ENCODE measurements around the gene PNPLA8.

DNA sequence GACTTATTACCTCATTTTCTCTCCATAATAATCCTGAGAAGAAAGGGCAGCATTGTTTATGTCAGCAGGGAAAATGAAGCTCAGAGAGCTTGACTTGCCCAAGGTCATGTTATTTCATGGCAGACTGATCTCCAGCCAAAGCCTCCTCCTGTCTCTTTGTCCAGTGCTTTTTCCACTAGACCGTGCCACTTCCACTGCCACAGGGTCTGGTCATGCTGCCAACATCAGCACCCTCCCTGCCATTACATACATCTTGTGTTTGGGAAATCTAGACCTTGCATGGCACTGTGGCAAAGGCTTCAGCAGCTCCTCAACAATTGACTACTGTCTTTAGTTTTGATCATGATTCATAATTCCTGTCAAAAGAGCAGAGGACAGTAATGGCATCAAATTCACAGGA, 94.8 kb downstream of the PNPLA8 start:
- TF ChIP-seq, protein P1, sequence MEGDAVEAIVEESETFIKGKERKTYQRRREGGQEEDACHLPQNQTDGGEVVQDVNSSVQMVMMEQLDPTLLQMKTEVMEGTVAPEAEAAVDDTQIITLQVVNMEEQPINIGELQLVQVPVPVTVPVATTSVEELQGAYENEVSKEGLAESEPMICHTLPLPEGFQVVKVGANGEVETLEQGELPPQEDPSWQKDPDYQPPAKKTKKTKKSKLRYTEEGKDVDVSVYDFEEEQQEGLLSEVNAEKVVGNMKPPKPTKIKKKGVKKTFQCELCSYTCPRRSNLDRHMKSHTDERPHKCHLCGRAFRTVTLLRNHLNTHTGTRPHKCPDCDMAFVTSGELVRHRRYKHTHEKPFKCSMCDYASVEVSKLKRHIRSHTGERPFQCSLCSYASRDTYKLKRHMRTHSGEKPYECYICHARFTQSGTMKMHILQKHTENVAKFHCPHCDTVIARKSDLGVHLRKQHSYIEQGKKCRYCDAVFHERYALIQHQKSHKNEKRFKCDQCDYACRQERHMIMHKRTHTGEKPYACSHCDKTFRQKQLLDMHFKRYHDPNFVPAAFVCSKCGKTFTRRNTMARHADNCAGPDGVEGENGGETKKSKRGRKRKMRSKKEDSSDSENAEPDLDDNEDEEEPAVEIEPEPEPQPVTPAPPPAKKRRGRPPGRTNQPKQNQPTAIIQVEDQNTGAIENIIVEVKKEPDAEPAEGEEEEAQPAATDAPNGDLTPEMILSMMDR (IDR thresholded peaks at IDR 0.05): no peak
- no peak for TF ChIP-seq POLR2A (IDR thresholded peaks at IDR 0.05)

All from tibial nerve (tissue), 3 donors.